HCT116 (cell line): ENCODE results near the gene SNCA. TPM values are rescaled to one million over a fixed set of nuclear protein-coding genes. Genes with fewer than 3 reads are reported as not detected.
A peak's percentile ranks its signal among the peaks of the same experiment; 100 is the strongest.

Experiments
- ATAC-seq: fragments of 200-7000 bp; cut with Tn5 transposase; 2 replicates; pipeline ENCODE4 v1.9.1; 2020; ENCODE audit warnings: mild to moderate bottlenecking, moderate library complexity
- Bru-seq: library from RNA; stranded (reverse); fragments of 400-500 nt; gene quantifications from one replicate; lab custom pipeline; 2021; lab: Mats Ljungman, UMichigan
- BruChase-seq, 2 experiments: library from RNA; stranded (reverse); fragments of 400-500 nt; gene quantifications; one replicate each; lab custom pipeline; 2021; lab: Mats Ljungman, UMichigan
- BruUV-seq: library from RNA; stranded (reverse); fragments of 400-500 nt; replicated peaks from 2 replicates; lab custom pipeline; 2021; lab: Mats Ljungman, UMichigan
- CTCF ChIA-PET: fragments of 300-600 bp; sonication (Branson Sonifier 250); formaldehyde crosslinking; loops from one replicate; lab custom pipeline; 2021; ENCODE audit warnings: antibody characterized with exemption; lab: Charles Lee
- POLR2A ChIA-PET: fragments of 300-600, 350-600 bp; sonication (Branson Sonifier 250); formaldehyde crosslinking; loops from one replicate; lab custom pipeline; 2021; ENCODE audit warnings: antibody characterized with exemption; lab: Charles Lee
- RAD21 ChIA-PET, 2 experiments: fragments of 300-600 bp; sonication (Branson Sonifier 250); formaldehyde crosslinking; loops; one replicate each; lab custom pipeline; 2023; ENCODE audit warnings: low total read pairs in 2 of 2; ENCODE audit not compliant: uncharacterized antibody in 2 of 2, unreplicated experiment in 2 of 2, low non-redundant PET in 1 of 2; lab: Charles Lee
- DNase-seq: peaks from one replicate; pipeline ENCODE4 v3.0.0-alpha.2; 2010; ENCODE audit warnings: low read depth, low spot score
- H2AFZ ChIP-seq: fragments of 200-600 bp; shearing (Covaris generic), sonication (generic); 2 replicates; pipeline ENCODE4 v1.6.1; 2017; ENCODE audit warnings: low read depth, mixed run types, mixed read lengths, antibody characterized with exemption, low read length; ENCODE audit not compliant: poor library complexity, severe bottlenecking
- H3K27ac ChIP-seq: 2 replicates; pipeline ENCODE4 v1.5.1; 2012; ENCODE audit warnings: low read depth, low read length
- H3K27me3 ChIP-seq: fragments of 200-600 bp; sonication (generic); 2 replicates; pipeline ENCODE4 v1.6.1; 2016; ENCODE audit warnings: mixed run types, low read length, mixed read lengths; ENCODE audit not compliant: insufficient read depth
- H3K36me3 ChIP-seq, 2 experiments: fragments of 200-500 bp in 1 of 2; fragments of 200-600 bp in 1 of 2; sonication (Bioruptor generic) in 1 of 2; sonication (generic) in 1 of 2; 2 replicates each; pipeline versions ENCODE4 v1.5.1 to v1.6.1; 2014 to 2016; ENCODE audit warnings: low read length in 2 of 2, inconsistent platforms in 1 of 2, mixed read lengths in 1 of 2, mixed run types in 1 of 2; ENCODE audit not compliant: insufficient read depth in 2 of 2, control insufficient read depth in 1 of 2
- H3K4me1 ChIP-seq, 2 experiments: fragments of 200-600 bp in 1 of 2; sonication (generic) in 1 of 2; 2 replicates each; pipeline versions ENCODE4 v1.5.1 to v1.6.1; 2012 to 2017; ENCODE audit warnings: low read length in 2 of 2, inconsistent platforms in 1 of 2, mild to moderate bottlenecking in 1 of 2, mixed read lengths in 1 of 2, mixed run types in 1 of 2, moderate library complexity in 1 of 2; ENCODE audit not compliant: insufficient read depth in 2 of 2, control insufficient read depth in 1 of 2
- H3K4me2 ChIP-seq: fragments of 200-600 bp; sonication (generic); 2 replicates; pipeline ENCODE4 v1.6.1; 2017; ENCODE audit warnings: mixed run types, low read length, mixed read lengths
- H3K4me3 ChIP-seq, 2 experiments: fragments of 200-600 bp in 1 of 2; sonication (generic) in 1 of 2; replicated peaks in 1 of 2; 2 replicates each; pipeline ENCODE4 v1.5.1; 2011 to 2016; ENCODE audit warnings: low read length in 2 of 2, control low read depth in 1 of 2, low read depth in 1 of 2, mild to moderate bottlenecking in 1 of 2, mixed read lengths in 1 of 2, mixed run types in 1 of 2
- H3K79me2 ChIP-seq: fragments of 200-600 bp; sonication (generic); 2 replicates; pipeline ENCODE4 v1.6.1; 2017; ENCODE audit warnings: mild to moderate bottlenecking, mixed run types, low read length, moderate library complexity, mixed read lengths; ENCODE audit not compliant: insufficient read depth
- H3K9ac ChIP-seq: fragments of 200-600 bp; sonication (generic); 2 replicates; pipeline ENCODE4 v1.6.1; 2016; ENCODE audit warnings: low read length, mixed read lengths
- H3K9me2 ChIP-seq: fragments of 200-600 bp; sonication (generic), shearing (Covaris generic); 2 replicates; pipeline ENCODE4 v1.6.1; 2017; ENCODE audit warnings: mixed run types, mild to moderate bottlenecking, moderate library complexity; ENCODE audit not compliant: insufficient read depth
- H3K9me3 ChIP-seq, 2 experiments: fragments of 200-500 bp in 1 of 2; fragments of 200-600 bp in 1 of 2; sonication (Bioruptor generic) in 1 of 2; sonication (generic) in 1 of 2; 2 replicates each; pipeline ENCODE4 v1.6.1; 2014 to 2017; ENCODE audit warnings: low read length in 2 of 2, mixed read lengths in 2 of 2, inconsistent platforms in 1 of 2, low read depth in 1 of 2, mild to moderate bottlenecking in 1 of 2, mixed run types in 1 of 2, moderate library complexity in 1 of 2; ENCODE audit not compliant: control insufficient read depth in 1 of 2, insufficient read depth in 1 of 2
- H4K20me1 ChIP-seq: fragments of 200-600 bp; sonication (generic), shearing (Covaris generic); 2 replicates; pipeline ENCODE4 v1.6.1; 2017; ENCODE audit warnings: mixed run types, mild to moderate bottlenecking, moderate library complexity; ENCODE audit not compliant: insufficient read depth
- CEBPB ChIP-seq: IDR thresholded peaks from 2 replicates; pipeline ENCODE4 v1.6.1; 2012; ENCODE audit warnings: low read depth
- CTCF ChIP-seq, 3 experiments: fragments of 200-600 bp in 1 of 3; sonication (generic) in 1 of 3; IDR thresholded peaks in 2 of 3; conservative IDR thresholded peaks in 1 of 3; 2 replicates each; pipeline ENCODE4 v1.5.1; 2012 to 2017; ENCODE audit warnings: low read depth in 2 of 3, low read length in 2 of 3, antibody characterized with exemption in 1 of 3, borderline replicate concordance in 1 of 3, control low read depth in 1 of 3, mild to moderate bottlenecking in 1 of 3, mixed read lengths in 1 of 3, mixed run types in 1 of 3, moderate library complexity in 1 of 3; ENCODE audit not compliant: insufficient read depth in 1 of 3
- EGR1 ChIP-seq: IDR thresholded peaks from 2 replicates; pipeline ENCODE4 v1.6.1; 2012; ENCODE audit warnings: low read depth
- EZH2 ChIP-seq: fragments of 200-600 bp; sonication (generic); IDR thresholded peaks from 2 replicates; pipeline ENCODE4 v1.6.1; 2017; ENCODE audit warnings: antibody characterized with exemption, mixed run types
- EZH2phosphoT487 ChIP-seq: fragments of 200-600 bp; IDR thresholded peaks from 2 replicates; pipeline ENCODE4 v1.6.1; 2018; ENCODE audit warnings: antibody characterized with exemption, borderline replicate concordance
- FOSL1 ChIP-seq: IDR thresholded peaks from 2 replicates; pipeline ENCODE4 v1.6.1; 2012; ENCODE audit warnings: low read depth
- POLR2A ChIP-seq: IDR thresholded peaks from 2 replicates; pipeline ENCODE4 v1.7.0; 2011; ENCODE audit warnings: borderline replicate concordance; ENCODE audit not compliant: insufficient read depth, insufficient read length; ENCODE audit errors: extremely low read depth
- POLR2AphosphoS5 ChIP-seq: IDR thresholded peaks from 2 replicates; pipeline ENCODE4 v1.6.1; 2011; ENCODE audit warnings: mild to moderate bottlenecking, low read depth, low read length, moderate library complexity
- SRF ChIP-seq: IDR thresholded peaks from 2 replicates; pipeline ENCODE4 v1.6.1; 2012; ENCODE audit warnings: low read depth
- TCF7L2 ChIP-seq: IDR thresholded peaks from 2 replicates; pipeline ENCODE4 v1.7.0; 2011; ENCODE audit warnings: borderline replicate concordance, inconsistent platforms; ENCODE audit not compliant: insufficient read depth, insufficient read length; ENCODE audit errors: extremely low read depth
- ZFX ChIP-seq: fragments of 450-650 bp; IDR thresholded peaks from 2 replicates; pipeline ENCODE4 v1.6.1; 2017
- ZNF274 ChIP-seq: fragments of 200-500 bp; sonication (Bioruptor generic); IDR thresholded peaks from 2 replicates; pipeline ENCODE4 v1.6.1; 2014; ENCODE audit warnings: mild to moderate bottlenecking, low read depth, low read length, inconsistent platforms
- intact Hi-C: fragments of 100-400 bp; cut with micrococcal nuclease; formaldehyde crosslinking; loops from 2 replicates; pipeline ENCODE4 v1.10.0; 2022
- long read RNA-seq: library from polyadenylated mRNA; unstranded; transcript quantifications from one replicate; pipeline ENCODE4 v2.0.0, GENCODE V29; 2021; ENCODE audit not compliant: unreplicated experiment
- polyA plus RNA-seq: library from polyadenylated mRNA; unstranded; fragments of >200 nt; gene quantifications from 2 replicates; pipeline ENCODE4 v1.2.1, GENCODE V29; 2012; ENCODE audit warnings: missing spikeins
- total RNA-seq: library from RNA; stranded (reverse); gene quantifications from one replicate; pipeline ENCODE4 v1.2.1, GENCODE V29; 2021; ENCODE audit not compliant: unreplicated experiment
- TF ChIP-seq, protein P1 (sequence below): IDR thresholded peaks from 2 replicates; pipeline ENCODE4 v1.6.1; 2012
- TF ChIP-seq, protein P2 (sequence below): IDR thresholded peaks from 2 replicates; pipeline ENCODE4 v1.6.1; 2012
- TF ChIP-seq, protein P3 (sequence below): IDR thresholded peaks from 2 replicates; pipeline ENCODE4 v1.6.1; 2011; ENCODE audit warnings: mild to moderate bottlenecking, low read length, moderate library complexity; ENCODE audit not compliant: insufficient replicate concordance; ENCODE audit errors: extremely low read depth

The SNCA gene
- total RNA-seq (1.0 TPM), Bru-seq, nascent RNA (percentile 17 among the genes with signal in this experiment), BruChase-seq, experiment 1, labeled RNA remaining after a 6-hour chase (percentile 9 among the genes with signal in this experiment), BruChase-seq, experiment 2, labeled RNA remaining after a 2-hour chase (percentile 19 among the genes with signal in this experiment)
- 0.49 and 0.82 TPM in 2 replicates for polyA plus RNA-seq
- long read RNA-seq, transcript SNCA-205 (6 exons, 1,290 nt), result major isoform, 6 of 6 reads
- long read RNA-seq, partial matches to known transcripts, result 0 of 6 reads
- long read RNA-seq, other reads (novel, unspliced or antisense), result 0 of 6 reads

DNA sequence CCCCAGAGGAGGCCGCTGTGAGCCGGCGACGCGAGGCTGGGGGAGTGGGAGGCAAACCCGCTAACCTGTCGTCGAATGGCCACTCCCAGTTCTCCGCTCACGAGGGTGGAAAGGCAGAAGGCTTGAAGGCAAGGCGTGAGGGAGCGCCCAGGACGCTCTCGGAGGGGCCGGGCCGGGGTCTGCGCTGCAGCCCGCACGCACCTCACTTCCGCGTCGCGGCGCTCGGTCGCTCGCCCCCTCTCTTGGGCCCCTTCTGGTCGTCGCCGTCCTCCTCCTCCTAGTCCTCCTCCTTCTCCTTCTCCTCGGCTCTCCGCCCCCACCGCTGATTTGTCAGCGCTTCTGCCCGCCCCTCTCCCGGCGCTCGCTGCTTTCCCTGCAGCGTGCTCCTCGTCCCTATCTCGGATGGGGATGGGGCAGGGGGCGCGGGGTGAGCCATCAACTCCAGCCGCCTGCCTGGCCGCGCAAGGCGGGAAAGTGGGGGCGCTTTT lies at the start of gene SNCA:
Gene SNCA (minus strand): TSS at position 265 of the 488 bp plus-strand sequence. CDS start 1,494 bp downstream, outside the sequence.
- ChIA-PET CTCF (no interaction called here), POLR2A (no interaction called here), RAD21 (no interaction called here)
- ATAC-seq (peak; percentile 85), DNase-seq (no peak)
- H3K27me3 ChIP-seq, result no peaks in the 10 kb centered on the region
- intact Hi-C loops, result no loop called here
- no peaks in the 10 kb centered on the region for H3K9me3 ChIP-seq
- peak within 1 kb of the TSS; percentile 47 to 60 for H3K4me3 ChIP-seq
- BruUV-seq, result no TSS peak
- no peak within 1 kb of the TSS for H3K27ac ChIP-seq
- no peaks in the 10 kb centered on the region for H3K9me2 ChIP-seq
- no peaks in the 10 kb centered on the region for H3K79me2 ChIP-seq
- no peaks in the 10 kb centered on the region for H3K36me3 ChIP-seq
- no peaks in the 10 kb centered on the region for H4K20me1 ChIP-seq
- peaks cover 0 to 14% of the 10 kb centered on the region in 2 experiments; a peak in 1 of 4 replicates for H3K4me1 ChIP-seq
- no peak for TF ChIP-seq TCF7L2
- TF ChIP-seq, protein P1, sequence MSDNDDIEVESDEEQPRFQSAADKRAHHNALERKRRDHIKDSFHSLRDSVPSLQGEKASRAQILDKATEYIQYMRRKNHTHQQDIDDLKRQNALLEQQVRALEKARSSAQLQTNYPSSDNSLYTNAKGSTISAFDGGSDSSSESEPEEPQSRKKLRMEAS, result peak; percentile 56
- peak within 1 kb of the TSS; percentile 84 for H3K4me2 ChIP-seq
- H2AFZ ChIP-seq, result peak within 1 kb of the TSS; percentile 96
- H3K9ac ChIP-seq, result no peak within 1 kb of the TSS

- Histone ChIP-seq H3K36me3 (no peaks in the 10 kb centered on the region), H2AFZ (no peak overlapping the region), H3K4me3 (no peak overlapping the region), H3K27ac (no peak overlapping the region), H3K4me2 (no peak overlapping the region), H4K20me1 (no peaks in the 10 kb centered on the region), H3K9me2 (no peaks in the 10 kb centered on the region), H3K9me3 (no peaks in the 10 kb centered on the region), H3K27me3 (no peaks in the 10 kb centered on the region), H3K4me1 (no peaks in the 10 kb centered on the region), H3K9ac (no peak overlapping the region), H3K79me2 (no peaks in the 10 kb centered on the region)
- POLR2A ChIA-PET, result no interaction called here
- RAD21 ChIA-PET, result no interaction called here
- no TSS peak for BruUV-seq
- intact Hi-C loops, result no loop called here
- ATAC-seq (no peak), DNase-seq (no peak)
- CTCF ChIA-PET, result interaction anchor here (3.0 kb wide), 1 partner anchor 10 kb away, joined by 10 read pairs; no protein-coding TSS in a partner anchor
- no peak for TF ChIP-seq ZFX
- no peak for TF ChIP-seq EGR1
- TF ChIP-seq, protein P2, sequence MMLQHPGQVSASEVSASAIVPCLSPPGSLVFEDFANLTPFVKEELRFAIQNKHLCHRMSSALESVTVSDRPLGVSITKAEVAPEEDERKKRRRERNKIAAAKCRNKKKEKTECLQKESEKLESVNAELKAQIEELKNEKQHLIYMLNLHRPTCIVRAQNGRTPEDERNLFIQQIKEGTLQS, result no peak
- no peak for TF ChIP-seq ZNF274
- TF ChIP-seq CTCF (IDR thresholded peaks at IDR 0.05 in 2 of 3, conservative IDR thresholded peaks at IDR 0.05 in 1 of 3; ENCODE audit: borderline replicate concordance in 1 of 3, insufficient read depth in 1 of 3, low read depth in 2 of 3, low read length in 2 of 3), result no peak
- TF ChIP-seq POLR2AphosphoS5, result no peak
- no peak for TF ChIP-seq POLR2A
- TF ChIP-seq FOSL1, result no peak
- TF ChIP-seq, protein P3, sequence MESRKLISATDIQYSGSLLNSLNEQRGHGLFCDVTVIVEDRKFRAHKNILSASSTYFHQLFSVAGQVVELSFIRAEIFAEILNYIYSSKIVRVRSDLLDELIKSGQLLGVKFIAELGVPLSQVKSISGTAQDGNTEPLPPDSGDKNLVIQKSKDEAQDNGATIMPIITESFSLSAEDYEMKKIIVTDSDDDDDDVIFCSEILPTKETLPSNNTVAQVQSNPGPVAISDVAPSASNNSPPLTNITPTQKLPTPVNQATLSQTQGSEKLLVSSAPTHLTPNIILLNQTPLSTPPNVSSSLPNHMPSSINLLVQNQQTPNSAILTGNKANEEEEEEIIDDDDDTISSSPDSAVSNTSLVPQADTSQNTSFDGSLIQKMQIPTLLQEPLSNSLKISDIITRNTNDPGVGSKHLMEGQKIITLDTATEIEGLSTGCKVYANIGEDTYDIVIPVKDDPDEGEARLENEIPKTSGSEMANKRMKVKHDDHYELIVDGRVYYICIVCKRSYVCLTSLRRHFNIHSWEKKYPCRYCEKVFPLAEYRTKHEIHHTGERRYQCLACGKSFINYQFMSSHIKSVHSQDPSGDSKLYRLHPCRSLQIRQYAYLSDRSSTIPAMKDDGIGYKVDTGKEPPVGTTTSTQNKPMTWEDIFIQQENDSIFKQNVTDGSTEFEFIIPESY, result no peak
- TF ChIP-seq SRF, result no peak
- no peak for TF ChIP-seq TCF7L2
- TF ChIP-seq CEBPB, result no peak
- TF ChIP-seq EZH2phosphoT487, result no peak
- no peak for TF ChIP-seq EZH2
These were observed 42.3 kb upstream of the SNCA start for GRCh38 chr4:89879215-89879614.
